ENCODE measurements around the gene TWF2. TPM values are rescaled to one million over a fixed set of nuclear protein-coding genes. Genes with fewer than 3 reads are reported as not detected.

TWF2 gene
- total RNA-seq, 5 donors from 2014 or later (not counting 1 experiment from before 2014, with no cell fraction given) = 49.8 to 99.9 (median 88.3) TPM

DNA sequence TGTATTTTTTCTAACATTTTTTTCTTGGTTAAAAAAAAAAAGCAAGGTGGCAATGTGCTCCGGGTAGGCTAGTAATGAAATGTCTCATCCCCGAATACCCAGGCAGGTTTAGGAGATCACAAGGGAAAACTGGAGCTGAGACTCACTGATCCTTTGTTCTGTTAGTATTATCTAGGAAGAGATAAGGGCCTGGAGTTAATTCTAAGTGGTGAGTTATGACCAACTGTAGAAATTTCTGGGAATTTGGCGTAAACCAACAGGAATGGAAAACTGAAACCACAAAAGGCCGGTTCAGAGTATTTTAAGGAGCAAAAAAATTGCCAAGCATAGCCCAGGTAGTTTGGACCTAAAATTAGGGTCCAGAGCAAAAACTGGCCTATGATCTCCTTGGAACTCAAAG lies 19.0 kb upstream of the TWF2 start:
- Mint-ChIP-seq H3K4me1 (peaks cover 93 to 95% (median 94%) of the 10 kb centered on the region in 3 donors), H3K27ac (peak overlapping the region; percentile 97 to 99), H3K36me3 (peaks cover 69% of the 10 kb centered on the region), H3K9me3 (no peaks in the 10 kb centered on the region), H3K4me3 (peak overlapping the region in 1 of 3 donors; percentile 74), H3K27me3 (no peaks in the 10 kb centered on the region)
- POLR2A ChIA-PET = interaction anchor here in 1 of 2 donors (1.1 kb wide), 1 partner anchor 31 kb away, joined by 3 read pairs; no protein-coding TSS in a partner anchor
- DNase-seq (no peak), ATAC-seq (replicated peaks in 1 of 4) (no peak)
- CTCF ChIA-PET = interaction anchor here in 1 of 2 donors (1.7 kb wide), 1 partner anchor 19 kb away, joined by 5 read pairs; no protein-coding TSS in a partner anchor
- WGBS (ENCODE audit: insufficient coverage) = 58% methylated on average over 2 of the region's 4 CpGs
- Histone ChIP-seq H3K4me1 (ENCODE audit: control insufficient read depth in 1 of 2, extremely low read depth in 1 of 2, insufficient read depth in 2 of 2, low read length in 2 of 2) (peaks cover 61 to 74% of the 10 kb centered on the region in 2 experiments), H3K36me3 (ENCODE audit: control insufficient read depth in 2 of 2, extremely low read depth in 1 of 2, insufficient read depth in 1 of 2, low read length in 1 of 2) (peaks cover 0 to 76% of the 10 kb centered on the region in 2 donors), H3K9me3 (no peaks in the 10 kb centered on the region), H3K27ac (ENCODE audit: low read length) (peak overlapping the region; percentile 36), H3K4me3 (ENCODE audit: control insufficient read depth in 1 of 2, extremely low read depth in 1 of 2, low read length in 1 of 2) (no peak overlapping the region), H3K27me3 (replicated peaks in 1 of 2; ENCODE audit: control insufficient read depth in 2 of 2, extremely low read depth in 1 of 2, insufficient read depth in 2 of 2, low read length in 1 of 2) (no peaks in the 10 kb centered on the region)

DNA sequence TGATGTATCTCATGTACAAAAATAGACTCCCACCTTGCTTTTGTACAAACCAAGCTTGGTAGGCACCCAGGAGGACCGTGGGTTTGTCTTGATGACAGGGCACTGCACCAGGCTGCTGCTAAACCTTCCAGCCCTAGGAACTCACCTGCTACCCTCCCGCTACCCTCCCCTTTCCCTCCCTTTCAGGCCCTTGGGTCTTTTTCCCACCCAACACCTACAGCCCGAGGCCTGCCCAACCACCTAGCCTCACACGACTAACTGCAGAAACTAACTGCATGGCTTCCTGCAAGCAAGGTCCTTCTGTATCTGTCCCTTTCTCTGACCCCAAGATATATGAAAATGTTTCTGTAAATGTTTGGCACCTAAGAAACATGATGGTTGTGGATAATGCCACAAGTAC lies 17.7 kb upstream of the TWF2 start:
- peak overlapping the region in 1 of 3 donors; percentile 74 for H3K4me3 Mint-ChIP-seq
- Histone ChIP-seq H3K27ac (ENCODE audit: low read length) (peak overlapping the region; percentile 36), H3K27me3 (replicated peaks in 1 of 2; ENCODE audit: control insufficient read depth in 2 of 2, extremely low read depth in 1 of 2, insufficient read depth in 2 of 2, low read length in 1 of 2) (no peaks in the 10 kb centered on the region), H3K36me3 (ENCODE audit: control insufficient read depth in 2 of 2, extremely low read depth in 1 of 2, insufficient read depth in 1 of 2, low read length in 1 of 2) (peaks cover 3 to 69% of the 10 kb centered on the region in 2 donors), H3K9me3 (no peaks in the 10 kb centered on the region), H3K4me3 (ENCODE audit: control insufficient read depth in 1 of 2, extremely low read depth in 1 of 2, low read length in 1 of 2) (no peak overlapping the region), H3K4me1 (ENCODE audit: control insufficient read depth in 1 of 2, extremely low read depth in 1 of 2, insufficient read depth in 2 of 2, low read length in 2 of 2) (peaks cover 54 to 79% of the 10 kb centered on the region in 2 experiments)
- peaks cover 62% of the 10 kb centered on the region for H3K36me3 Mint-ChIP-seq
- H3K4me1 Mint-ChIP-seq = peaks cover 93 to 95% (median 95%) of the 10 kb centered on the region in 3 donors
- no peak for ATAC-seq (replicated peaks in 1 of 4)
- no peaks in the 10 kb centered on the region for H3K9me3 Mint-ChIP-seq
- H3K27ac Mint-ChIP-seq = peak overlapping the region; percentile 97 to 99
- H3K27me3 Mint-ChIP-seq = no peaks in the 10 kb centered on the region
- peak in 1 of 35 experiments; percentile 6 for DNase-seq
- ChIA-PET POLR2A (interaction anchor here (0.6 kb wide), 2 partner anchors 15 kb away, joined by 4 to 7 read pairs; no protein-coding TSS in a partner anchor), CTCF (interaction anchor here in 1 of 2 donors (0.6 kb wide), 1 partner anchor 315 kb away, joined by 5 read pairs; no protein-coding TSS in a partner anchor)
- 50% methylated on average over 2 of the region's 4 CpGs for WGBS (ENCODE audit: insufficient coverage)

- peak overlapping the region; percentile 97 to 99 for H3K27ac Mint-ChIP-seq
- peaks cover 89 to 93% (median 91%) of the 10 kb centered on the region in 3 donors for H3K4me1 Mint-ChIP-seq
- ATAC-seq (replicated peaks in 1 of 4) (no peak), DNase-seq (no peak)
- H3K36me3 ChIP-seq (ENCODE audit: control insufficient read depth in 2 of 2, extremely low read depth in 1 of 2, insufficient read depth in 1 of 2, low read length in 1 of 2) = peaks cover 5 to 70% of the 10 kb centered on the region in 2 donors
- ChIA-PET POLR2A (interaction anchor here (0.6 kb wide), 2 partner anchors 15 kb away, joined by 4 to 7 read pairs; no protein-coding TSS in a partner anchor), CTCF (interaction anchor here in 1 of 2 donors (0.7 kb wide), 1 partner anchor 11 kb away, joined by 3 read pairs; no protein-coding TSS in a partner anchor)
- peaks cover 51 to 81% of the 10 kb centered on the region in 2 experiments for H3K4me1 ChIP-seq (ENCODE audit: control insufficient read depth in 1 of 2, extremely low read depth in 1 of 2, insufficient read depth in 2 of 2, low read length in 2 of 2)
- no peaks in the 10 kb centered on the region for H3K9me3 ChIP-seq
- H3K27me3 ChIP-seq (replicated peaks in 1 of 2; ENCODE audit: control insufficient read depth in 2 of 2, extremely low read depth in 1 of 2, insufficient read depth in 2 of 2, low read length in 1 of 2) = no peaks in the 10 kb centered on the region
- peak overlapping the region; percentile 36 for H3K27ac ChIP-seq (ENCODE audit: low read length)
- peaks cover 59% of the 10 kb centered on the region for H3K36me3 Mint-ChIP-seq
- WGBS (ENCODE audit: insufficient coverage) = no CpG with 5 or more reads among the region's 3 CpGs
- no peak overlapping the region for H3K4me3 ChIP-seq (ENCODE audit: control insufficient read depth in 1 of 2, extremely low read depth in 1 of 2, low read length in 1 of 2)
- no peaks in the 10 kb centered on the region for H3K27me3 Mint-ChIP-seq
- H3K9me3 Mint-ChIP-seq = no peaks in the 10 kb centered on the region
- H3K4me3 Mint-ChIP-seq = peak overlapping the region in 1 of 3 donors; percentile 74
Observed at GRCh38 chr3:52256159-52256558, 17.2 kb upstream of the TWF2 start.

- H3K4me1 Mint-ChIP-seq = peaks cover 88 to 95% (median 89%) of the 10 kb centered on the region in 3 donors
- no peaks in the 10 kb centered on the region for H3K27me3 ChIP-seq (replicated peaks in 1 of 2; ENCODE audit: control insufficient read depth in 2 of 2, extremely low read depth in 1 of 2, insufficient read depth in 2 of 2, low read length in 1 of 2)
- ChIA-PET POLR2A (interaction anchor here (0.6 to 0.7 kb wide), 2 partner anchors 16 to 23 kb away, joined by 4 to 7 read pairs; partner anchors contain the start of gene TWF2 (in 1 of the 2)), CTCF (interaction anchor here in 1 of 2 donors (2.0 to 3.2 kb wide), 2 partner anchors 14 to 22 kb away, joined by 15 to 17 read pairs; no protein-coding TSS in a partner anchor)
- peak overlapping the region; percentile 91 for H3K27ac ChIP-seq (ENCODE audit: low read length)
- no peak for ATAC-seq (replicated peaks in 1 of 4)
- no peaks in the 10 kb centered on the region for H3K9me3 ChIP-seq
- peaks cover 50% of the 10 kb centered on the region for H3K36me3 Mint-ChIP-seq
- peaks cover 56 to 83% of the 10 kb centered on the region in 2 experiments for H3K4me1 ChIP-seq (ENCODE audit: control insufficient read depth in 1 of 2, extremely low read depth in 1 of 2, insufficient read depth in 2 of 2, low read length in 2 of 2)
- H3K27me3 Mint-ChIP-seq = no peaks in the 10 kb centered on the region
- 77% methylated on average over 3 of the region's 9 CpGs for WGBS (ENCODE audit: insufficient coverage)
- peak overlapping the region; percentile 97 to 99 for H3K27ac Mint-ChIP-seq
- peak overlapping the region in 2 of 3 donors; percentile 37 to 74 for H3K4me3 Mint-ChIP-seq
- peaks cover 6 to 68% of the 10 kb centered on the region in 2 donors for H3K36me3 ChIP-seq (ENCODE audit: control insufficient read depth in 2 of 2, extremely low read depth in 1 of 2, insufficient read depth in 1 of 2, low read length in 1 of 2)
- H3K9me3 Mint-ChIP-seq = no peaks in the 10 kb centered on the region
- peak in 1 of 35 experiments; percentile 10 for DNase-seq
- no peak overlapping the region for H3K4me3 ChIP-seq (ENCODE audit: control insufficient read depth in 1 of 2, extremely low read depth in 1 of 2, low read length in 1 of 2)
Observed at GRCh38 chr3:52254608-52255007, 15.7 kb upstream of the TWF2 start.

DNA sequence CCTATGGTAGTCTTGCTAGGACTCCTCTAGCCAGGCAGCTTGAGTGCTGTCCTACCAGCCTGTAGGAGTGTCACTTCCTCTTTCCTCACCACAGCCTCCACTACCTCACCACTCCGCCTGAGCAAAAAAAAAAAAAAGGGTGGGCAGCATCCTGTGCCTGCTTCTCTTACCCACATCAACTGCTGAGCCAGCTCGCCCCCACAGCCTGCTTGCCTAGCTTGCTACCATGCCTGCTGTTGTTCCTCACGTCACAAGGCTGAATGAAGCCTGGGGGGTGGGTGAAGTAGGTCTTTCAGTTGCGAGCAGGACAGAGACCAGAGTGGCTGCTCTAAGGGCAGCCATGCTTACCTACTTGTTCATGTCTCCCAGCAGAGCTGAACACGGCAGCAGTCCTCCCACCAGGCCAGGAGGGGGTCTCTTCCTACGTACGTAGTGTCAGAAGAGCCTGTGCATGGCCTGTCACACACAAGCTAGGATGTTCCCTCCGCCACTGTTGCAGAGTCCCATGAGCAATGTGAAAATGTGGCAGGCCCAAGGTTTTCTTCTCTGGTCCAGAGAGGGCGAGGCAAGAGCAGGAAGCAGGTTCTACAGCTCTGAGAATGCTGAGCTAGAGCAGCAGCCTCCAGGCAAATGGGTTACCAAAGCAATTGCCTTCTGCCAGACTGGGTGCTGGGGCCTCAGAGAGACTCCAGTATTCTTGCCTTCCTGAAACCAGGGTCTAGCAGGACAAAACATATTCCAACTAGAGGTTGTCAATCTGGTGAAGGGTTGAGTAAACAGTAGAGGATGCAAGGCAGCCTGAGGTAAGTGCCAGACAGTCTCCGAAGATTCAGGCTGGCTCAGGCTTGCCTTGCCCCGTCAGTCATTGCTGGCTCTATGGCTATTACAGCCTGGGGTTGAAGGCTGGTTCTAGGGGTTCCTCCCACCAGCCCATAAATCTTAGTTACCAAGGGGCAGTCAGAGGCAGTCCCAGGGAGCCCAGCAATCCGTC lies 14.7 kb upstream of the TWF2 start:
- H3K27me3 Mint-ChIP-seq = no peaks in the 10 kb centered on the region
- peak overlapping the region; percentile 66 to 75 (median 74) for H3K4me3 Mint-ChIP-seq
- no peaks in the 10 kb centered on the region for H3K27me3 ChIP-seq (replicated peaks in 1 of 2; ENCODE audit: control insufficient read depth in 2 of 2, extremely low read depth in 1 of 2, insufficient read depth in 2 of 2, low read length in 1 of 2)
- DNase-seq (peak; percentile 65 to 96 (median 89)), ATAC-seq (replicated peaks in 1 of 4) (peak; percentile 89 to 90 (median 90))
- 5% methylated on average over 10 of the region's 12 CpGs for WGBS (ENCODE audit: insufficient coverage)
- H3K4me1 Mint-ChIP-seq = peaks cover 88 to 95% (median 92%) of the 10 kb centered on the region in 3 donors
- no peaks in the 10 kb centered on the region for H3K9me3 Mint-ChIP-seq
- CTCF ChIA-PET = interaction anchor here (0.6 to 3.2 kb wide), 13 partner anchors 9 to 1901 kb away, joined by 3 to 17 read pairs (median 6); partner anchors contain the start of genes TWF2 (in 1 of the 2) and WDR82 (in 1 of the 2)
- peaks cover 50 to 92% of the 10 kb centered on the region in 2 experiments for H3K4me1 ChIP-seq (ENCODE audit: control insufficient read depth in 1 of 2, extremely low read depth in 1 of 2, insufficient read depth in 2 of 2, low read length in 2 of 2)
- POLR2A ChIA-PET = interaction anchor here (0.5 to 2.8 kb wide), 14 partner anchors 10 to 398 kb away, joined by 3 to 20 read pairs (median 4); partner anchors contain the start of genes TWF2 (in 1 of the 2) and WDR82 (in 1 of the 2)
- peak overlapping the region; percentile 97 to 99 for H3K27ac Mint-ChIP-seq
- H3K9me3 ChIP-seq = no peaks in the 10 kb centered on the region
- H3K27ac ChIP-seq (ENCODE audit: low read length) = peak overlapping the region; percentile 91
- peaks cover 15 to 68% of the 10 kb centered on the region in 2 donors for H3K36me3 ChIP-seq (ENCODE audit: control insufficient read depth in 2 of 2, extremely low read depth in 1 of 2, insufficient read depth in 1 of 2, low read length in 1 of 2)
- peaks cover 44% of the 10 kb centered on the region for H3K36me3 Mint-ChIP-seq
- peak overlapping the region; percentile 29 to 30 for H3K4me3 ChIP-seq (ENCODE audit: control insufficient read depth in 1 of 2, extremely low read depth in 1 of 2, low read length in 1 of 2)
